ENCODE measurements around the gene ACAD9.
"Not testable (repeated sequence)": the region's sequence is repeated elsewhere in the genome, so short reads cannot be mapped to it uniquely, and the experiment has no call there.

GRCh38 chr3:128880455-128880854 lies 1.0 kb downstream of the ACAD9 start:
- not testable (repeated sequence) for TF ChIP-seq ARNT (IDR thresholded peaks at IDR 0.05); FOXA1 (IDR thresholded peaks at IDR 0.05); PKNOX1 (IDR thresholded peaks at IDR 0.05); SUZ12 (IDR thresholded peaks at IDR 0.05); HDGF (IDR thresholded peaks at IDR 0.05; ENCODE audit: borderline replicate concordance); SP1 (IDR thresholded peaks at IDR 0.05); BHLHE40 (IDR thresholded peaks at IDR 0.05; ENCODE audit: borderline replicate concordance); NFRKB (IDR thresholded peaks at IDR 0.05); FOXK2 (IDR thresholded peaks at IDR 0.05); ZNF384 (IDR thresholded peaks at IDR 0.05); TARDBP (IDR thresholded peaks at IDR 0.05)
